Limb (tissue), 2 donors: ENCODE measurements around the gene ADAP1.
"Not testable (repeated sequence)": the region's sequence is repeated elsewhere in the genome, so short reads cannot be mapped to it uniquely, and the experiment has no call there.

ENCODE experiments used
- DNase-seq, 2 donors: peaks; one replicate each; pipeline ENCODE4 v3.0.0-alpha.2; 2016; ENCODE audit errors: extremely low spot score in 2 of 2

Gene ADAP1

GRCh38 chr7:954330-955238 is at the start of gene ADAP1:
ADAP1 (minus strand) TSS chr7:954680; CDS start chr7:954477, 203 bp downstream.
- peak in 1 of 2 donors; percentile 65 for DNase-seq

- DNase-seq: not testable (repeated sequence)
Measured at GRCh38 chr7:1002445-1002844, 48.0 kb upstream of the ADAP1 start.

GRCh38 chr7:1002026-1002425 is 47.5 kb upstream of the ADAP1 start:
- DNase-seq: not testable (repeated sequence)

- DNase-seq: not testable (repeated sequence)
Measured at GRCh38 chr7:1001069-1001770, 46.7 kb upstream of the ADAP1 start.

- no peak for DNase-seq
Measured at GRCh38 chr7:999941-1000935, 45.8 kb upstream of the ADAP1 start.

- DNase-seq: no peak
Measured at GRCh38 chr7:999149-999879, 44.8 kb upstream of the ADAP1 start.

GRCh38 chr7:997404-998395 is 43.2 kb upstream of the ADAP1 start:
- DNase-seq: no peak

GRCh38 chr7:996079-996872 is 41.8 kb upstream of the ADAP1 start:
- DNase-seq: no peak

GRCh38 chr7:995571-995970 is 41.1 kb upstream of the ADAP1 start:
- no peak for DNase-seq

GRCh38 chr7:994592-995308 is 40.3 kb upstream of the ADAP1 start:
- DNase-seq: no peak

- DNase-seq: peak; percentile 95 to 98
Measured at GRCh38 chr7:992709-993607, 38.5 kb upstream of the ADAP1 start.

GRCh38 chr7:991729-992656 is 37.5 kb upstream of the ADAP1 start:
- DNase-seq: no peak

- no peak for DNase-seq
Measured at GRCh38 chr7:990933-991728, 36.7 kb upstream of the ADAP1 start.

- no peak for DNase-seq
Measured at GRCh38 chr7:990352-990932, 36.0 kb upstream of the ADAP1 start.
